Lower lobe of right lung (tissue), 2 donors: ENCODE results near the gene FRY. TPM values are rescaled to one million over a fixed set of nuclear protein-coding genes. Genes with fewer than 3 reads are reported as not detected.
A peak's percentile ranks its signal among the peaks of the same experiment; 100 is the strongest.

Source experiments
- ATAC-seq, 2 donors: fragments of 200-7000 bp; cut with Tn5 transposase; one replicate each; pipeline ENCODE4 v1.9.1; 2020 to 2022; ENCODE audit warnings: mild to moderate bottlenecking in 2 of 2, moderate library complexity in 2 of 2
- DNase-seq: peaks from one replicate; pipeline ENCODE4 v3.0.0-alpha.2; 2020
- H3K27ac ChIP-seq: fragments of 200-600 bp; one replicate; pipeline ENCODE4 v1.8.0; 2022
- H3K27me3 ChIP-seq: fragments of 200-600 bp; one replicate; pipeline ENCODE4 v1.8.0; 2022; ENCODE audit warnings: low read depth
- H3K36me3 ChIP-seq: fragments of 200-600 bp; one replicate; pipeline ENCODE4 v1.8.0; 2022; ENCODE audit warnings: mild to moderate bottlenecking
- H3K4me1 ChIP-seq: fragments of 200-600 bp; one replicate; pipeline ENCODE4 v1.8.0; 2022
- H3K4me3 ChIP-seq: fragments of 200-600 bp; one replicate; pipeline ENCODE4 v1.8.0; 2022; ENCODE audit warnings: mild to moderate bottlenecking
- H3K9me3 ChIP-seq: fragments of 200-600 bp; one replicate; pipeline ENCODE4 v1.8.0; 2022
- CTCF ChIP-seq: fragments of 200-600 bp; IDR thresholded peaks from one replicate; pipeline ENCODE4 v1.8.0; 2022; ENCODE audit warnings: antibody characterized with exemption, mild to moderate bottlenecking
- intact Hi-C: fragments of 100-400 bp; cut with DNase I; formaldehyde crosslinking; loops from one replicate; pipeline ENCODE4 v1.11.0; 2022
- total RNA-seq: library from RNA; stranded (reverse); fragmentation: NEBNext Ultra II Directional; extraction: Animal tissue kit (Norgen Biotek cat#: 25700); gene quantifications from one replicate; pipeline ENCODE4 v1.2.1, GENCODE V29; 2021
- donor health status: DM: no; HTN: yes; CAD: no; lungs with severe emphysema.

Gene FRY
- total RNA-seq, 1 donor from 2014 or later = 93.7 TPM

- H3K36me3 ChIP-seq = no peaks in the 10 kb centered on the region
- H3K4me1 ChIP-seq = peaks cover 31% of the 10 kb centered on the region
- no peak overlapping the region for H3K27ac ChIP-seq
- intact Hi-C loops = no loop called here
- H3K4me3 ChIP-seq = no peak overlapping the region
- no peaks in the 10 kb centered on the region for H3K9me3 ChIP-seq
- TF ChIP-seq CTCF = no peak
- DNase-seq (no peak), ATAC-seq (peak in 1 of 2 donors; percentile 26)
- H3K27me3 ChIP-seq = no peaks in the 10 kb centered on the region
Measured at GRCh38 chr13:32117001-32117400, 85.4 kb downstream of the FRY start.

GRCh38 chr13:32117701-32118100 lies 86.1 kb downstream of the FRY start:
- Histone ChIP-seq H3K36me3 (no peaks in the 10 kb centered on the region), H3K27me3 (no peaks in the 10 kb centered on the region), H3K9me3 (no peaks in the 10 kb centered on the region), H3K4me1 (peaks cover 31% of the 10 kb centered on the region), H3K27ac (peak overlapping the region; percentile 1), H3K4me3 (no peak overlapping the region)
- TF ChIP-seq CTCF = no peak
- DNase-seq (peak; percentile 64), ATAC-seq (peak; percentile 81 to 87)
- intact Hi-C loops = no loop called here

GRCh38 chr13:32121316-32121715 lies 89.7 kb downstream of the FRY start:
- no peak for TF ChIP-seq CTCF
- no peak for ATAC-seq
- Histone ChIP-seq H3K9me3 (no peaks in the 10 kb centered on the region), H3K27ac (no peak overlapping the region), H3K36me3 (no peaks in the 10 kb centered on the region), H3K27me3 (no peaks in the 10 kb centered on the region), H3K4me1 (peaks cover 17% of the 10 kb centered on the region), H3K4me3 (no peak overlapping the region)
- DNase-seq = no peak
- intact Hi-C loops = no loop called here

- Histone ChIP-seq H3K9me3 (no peaks in the 10 kb centered on the region), H3K36me3 (no peaks in the 10 kb centered on the region), H3K27ac (peak overlapping the region; percentile 52), H3K4me1 (no peaks in the 10 kb centered on the region), H3K27me3 (no peaks in the 10 kb centered on the region), H3K4me3 (no peak overlapping the region)
- ATAC-seq (peak; percentile 51 to 58), DNase-seq (no peak)
- intact Hi-C loops = no loop called here
- no peak for TF ChIP-seq CTCF
Measured at GRCh38 chr13:32124743-32125142, 93.2 kb downstream of the FRY start.

GRCh38 chr13:32125221-32125689 lies 93.7 kb downstream of the FRY start:
- Histone ChIP-seq H3K4me3 (no peak overlapping the region), H3K27me3 (no peaks in the 10 kb centered on the region), H3K36me3 (no peaks in the 10 kb centered on the region), H3K4me1 (no peaks in the 10 kb centered on the region), H3K27ac (peak overlapping the region; percentile 52), H3K9me3 (no peaks in the 10 kb centered on the region)
- DNase-seq (no peak), ATAC-seq (peak; percentile 50 to 61)
- no peak for TF ChIP-seq CTCF
- intact Hi-C loops = no loop called here

- H3K27me3 ChIP-seq = no peaks in the 10 kb centered on the region
- H3K27ac ChIP-seq = peak overlapping the region; percentile 52
- ATAC-seq (peak in 1 of 2 donors; percentile 46), DNase-seq (no peak)
- no peaks in the 10 kb centered on the region for H3K36me3 ChIP-seq
- no peaks in the 10 kb centered on the region for H3K4me1 ChIP-seq
- H3K4me3 ChIP-seq = no peak overlapping the region
- H3K9me3 ChIP-seq = no peaks in the 10 kb centered on the region
- no peak for TF ChIP-seq CTCF
- intact Hi-C loops = no loop called here
Measured at GRCh38 chr13:32125751-32126150, 94.2 kb downstream of the FRY start.
